HepG2 (cell line): ENCODE measurements around the gene ZNF367.

Source experiments
- CHD4 ChIP-seq: fragments of 200-600 bp; sonication (generic); IDR thresholded peaks from 2 replicates; pipeline ENCODE4 v1.7.0; 2017; ENCODE audit warnings: mild to moderate bottlenecking, low read length, borderline replicate concordance
- SNAI1 ChIP-seq: sonication (generic); formaldehyde crosslinking; IDR thresholded peaks from 2 replicates; pipeline ENCODE4 v1.5.0; 2020; ENCODE audit warnings: mild to moderate bottlenecking, missing genetic modification reagents, borderline replicate concordance
- SRF ChIP-seq: IDR thresholded peaks from 2 replicates; pipeline ENCODE4 v1.6.1; 2011; ENCODE audit warnings: mild to moderate bottlenecking, low read depth, low read length, moderate library complexity
- ZNF451 ChIP-seq: sonication (generic); formaldehyde crosslinking; IDR thresholded peaks from 2 replicates; pipeline ENCODE4 v1.5.0; 2020; ENCODE audit warnings: mild to moderate bottlenecking, missing genetic modification reagents
- ZNF75D ChIP-seq: sonication (generic); formaldehyde crosslinking; IDR thresholded peaks from 2 replicates; pipeline ENCODE4 v1.8.1; 2023; ENCODE audit warnings: missing genetic modification reagents, mild to moderate bottlenecking, borderline replicate concordance
- TF ChIP-seq, protein P1 (sequence below): sonication (generic); formaldehyde crosslinking; IDR thresholded peaks from 2 replicates; pipeline ENCODE4 v1.5.1; 2020; ENCODE audit warnings: missing genetic modification reagents, mild to moderate bottlenecking, borderline replicate concordance
- TF ChIP-seq, protein P2 (sequence below): sonication (generic); formaldehyde crosslinking; IDR thresholded peaks from 2 replicates; pipeline ENCODE4 v1.5.0; 2020; ENCODE audit warnings: mild to moderate bottlenecking, missing genetic modification reagents, moderate library complexity
- TF ChIP-seq, protein P3 (sequence below): IDR thresholded peaks from 2 replicates; pipeline ENCODE4 v1.6.1; 2016; ENCODE audit warnings: low read depth, missing genetic modification reagents, missing compliant biosample characterization

DNA sequence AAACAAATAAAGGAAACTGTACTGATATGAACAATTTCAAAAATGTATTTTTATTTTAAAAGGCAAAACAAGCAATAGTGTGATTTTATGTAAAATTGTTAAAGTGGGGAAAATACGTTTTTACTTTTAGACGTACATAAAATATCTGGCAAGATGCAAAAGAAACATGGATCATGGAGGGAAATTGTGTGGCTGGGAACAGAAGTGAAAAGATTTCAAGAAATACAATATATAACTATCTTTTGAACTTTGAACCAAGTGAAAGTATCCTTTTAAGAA lies 1.5 kb upstream of the ZNF367 start:
- TF ChIP-seq CHD4 (no peak), SNAI1 (CRISPR knock-in tag) (no peak), ZNF75D (no peak), ZNF451 (CRISPR knock-in tag) (no peak), SRF (no peak)
- TF ChIP-seq, protein P1, sequence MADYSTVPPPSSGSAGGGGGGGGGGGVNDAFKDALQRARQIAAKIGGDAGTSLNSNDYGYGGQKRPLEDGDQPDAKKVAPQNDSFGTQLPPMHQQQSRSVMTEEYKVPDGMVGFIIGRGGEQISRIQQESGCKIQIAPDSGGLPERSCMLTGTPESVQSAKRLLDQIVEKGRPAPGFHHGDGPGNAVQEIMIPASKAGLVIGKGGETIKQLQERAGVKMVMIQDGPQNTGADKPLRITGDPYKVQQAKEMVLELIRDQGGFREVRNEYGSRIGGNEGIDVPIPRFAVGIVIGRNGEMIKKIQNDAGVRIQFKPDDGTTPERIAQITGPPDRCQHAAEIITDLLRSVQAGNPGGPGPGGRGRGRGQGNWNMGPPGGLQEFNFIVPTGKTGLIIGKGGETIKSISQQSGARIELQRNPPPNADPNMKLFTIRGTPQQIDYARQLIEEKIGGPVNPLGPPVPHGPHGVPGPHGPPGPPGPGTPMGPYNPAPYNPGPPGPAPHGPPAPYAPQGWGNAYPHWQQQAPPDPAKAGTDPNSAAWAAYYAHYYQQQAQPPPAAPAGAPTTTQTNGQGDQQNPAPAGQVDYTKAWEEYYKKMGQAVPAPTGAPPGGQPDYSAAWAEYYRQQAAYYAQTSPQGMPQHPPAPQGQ = no peak
- TF ChIP-seq, protein P2, sequence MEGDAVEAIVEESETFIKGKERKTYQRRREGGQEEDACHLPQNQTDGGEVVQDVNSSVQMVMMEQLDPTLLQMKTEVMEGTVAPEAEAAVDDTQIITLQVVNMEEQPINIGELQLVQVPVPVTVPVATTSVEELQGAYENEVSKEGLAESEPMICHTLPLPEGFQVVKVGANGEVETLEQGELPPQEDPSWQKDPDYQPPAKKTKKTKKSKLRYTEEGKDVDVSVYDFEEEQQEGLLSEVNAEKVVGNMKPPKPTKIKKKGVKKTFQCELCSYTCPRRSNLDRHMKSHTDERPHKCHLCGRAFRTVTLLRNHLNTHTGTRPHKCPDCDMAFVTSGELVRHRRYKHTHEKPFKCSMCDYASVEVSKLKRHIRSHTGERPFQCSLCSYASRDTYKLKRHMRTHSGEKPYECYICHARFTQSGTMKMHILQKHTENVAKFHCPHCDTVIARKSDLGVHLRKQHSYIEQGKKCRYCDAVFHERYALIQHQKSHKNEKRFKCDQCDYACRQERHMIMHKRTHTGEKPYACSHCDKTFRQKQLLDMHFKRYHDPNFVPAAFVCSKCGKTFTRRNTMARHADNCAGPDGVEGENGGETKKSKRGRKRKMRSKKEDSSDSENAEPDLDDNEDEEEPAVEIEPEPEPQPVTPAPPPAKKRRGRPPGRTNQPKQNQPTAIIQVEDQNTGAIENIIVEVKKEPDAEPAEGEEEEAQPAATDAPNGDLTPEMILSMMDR (CRISPR knock-in tag) = no peak
- TF ChIP-seq, protein P3, sequence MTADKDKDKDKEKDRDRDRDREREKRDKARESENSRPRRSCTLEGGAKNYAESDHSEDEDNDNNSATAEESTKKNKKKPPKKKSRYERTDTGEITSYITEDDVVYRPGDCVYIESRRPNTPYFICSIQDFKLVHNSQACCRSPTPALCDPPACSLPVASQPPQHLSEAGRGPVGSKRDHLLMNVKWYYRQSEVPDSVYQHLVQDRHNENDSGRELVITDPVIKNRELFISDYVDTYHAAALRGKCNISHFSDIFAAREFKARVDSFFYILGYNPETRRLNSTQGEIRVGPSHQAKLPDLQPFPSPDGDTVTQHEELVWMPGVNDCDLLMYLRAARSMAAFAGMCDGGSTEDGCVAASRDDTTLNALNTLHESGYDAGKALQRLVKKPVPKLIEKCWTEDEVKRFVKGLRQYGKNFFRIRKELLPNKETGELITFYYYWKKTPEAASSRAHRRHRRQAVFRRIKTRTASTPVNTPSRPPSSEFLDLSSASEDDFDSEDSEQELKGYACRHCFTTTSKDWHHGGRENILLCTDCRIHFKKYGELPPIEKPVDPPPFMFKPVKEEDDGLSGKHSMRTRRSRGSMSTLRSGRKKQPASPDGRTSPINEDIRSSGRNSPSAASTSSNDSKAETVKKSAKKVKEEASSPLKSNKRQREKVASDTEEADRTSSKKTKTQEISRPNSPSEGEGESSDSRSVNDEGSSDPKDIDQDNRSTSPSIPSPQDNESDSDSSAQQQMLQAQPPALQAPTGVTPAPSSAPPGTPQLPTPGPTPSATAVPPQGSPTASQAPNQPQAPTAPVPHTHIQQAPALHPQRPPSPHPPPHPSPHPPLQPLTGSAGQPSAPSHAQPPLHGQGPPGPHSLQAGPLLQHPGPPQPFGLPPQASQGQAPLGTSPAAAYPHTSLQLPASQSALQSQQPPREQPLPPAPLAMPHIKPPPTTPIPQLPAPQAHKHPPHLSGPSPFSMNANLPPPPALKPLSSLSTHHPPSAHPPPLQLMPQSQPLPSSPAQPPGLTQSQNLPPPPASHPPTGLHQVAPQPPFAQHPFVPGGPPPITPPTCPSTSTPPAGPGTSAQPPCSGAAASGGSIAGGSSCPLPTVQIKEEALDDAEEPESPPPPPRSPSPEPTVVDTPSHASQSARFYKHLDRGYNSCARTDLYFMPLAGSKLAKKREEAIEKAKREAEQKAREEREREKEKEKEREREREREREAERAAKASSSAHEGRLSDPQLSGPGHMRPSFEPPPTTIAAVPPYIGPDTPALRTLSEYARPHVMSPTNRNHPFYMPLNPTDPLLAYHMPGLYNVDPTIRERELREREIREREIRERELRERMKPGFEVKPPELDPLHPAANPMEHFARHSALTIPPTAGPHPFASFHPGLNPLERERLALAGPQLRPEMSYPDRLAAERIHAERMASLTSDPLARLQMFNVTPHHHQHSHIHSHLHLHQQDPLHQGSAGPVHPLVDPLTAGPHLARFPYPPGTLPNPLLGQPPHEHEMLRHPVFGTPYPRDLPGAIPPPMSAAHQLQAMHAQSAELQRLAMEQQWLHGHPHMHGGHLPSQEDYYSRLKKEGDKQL (CRISPR knock-in tag) = no peak
